ENCODE data around the gene KDM6A. TPM values are rescaled to one million over a fixed set of nuclear protein-coding genes. Genes with fewer than 3 reads are reported as not detected.
"Not testable (repeated sequence)": the region's sequence is repeated elsewhere in the genome, so short reads cannot be mapped to it uniquely, and the experiment has no call there.

The KDM6A gene
- polyA plus RNA-seq, 3 donors from 2014 or later, result 8.1 to 24.8 (median 14.5) TPM

DNA sequence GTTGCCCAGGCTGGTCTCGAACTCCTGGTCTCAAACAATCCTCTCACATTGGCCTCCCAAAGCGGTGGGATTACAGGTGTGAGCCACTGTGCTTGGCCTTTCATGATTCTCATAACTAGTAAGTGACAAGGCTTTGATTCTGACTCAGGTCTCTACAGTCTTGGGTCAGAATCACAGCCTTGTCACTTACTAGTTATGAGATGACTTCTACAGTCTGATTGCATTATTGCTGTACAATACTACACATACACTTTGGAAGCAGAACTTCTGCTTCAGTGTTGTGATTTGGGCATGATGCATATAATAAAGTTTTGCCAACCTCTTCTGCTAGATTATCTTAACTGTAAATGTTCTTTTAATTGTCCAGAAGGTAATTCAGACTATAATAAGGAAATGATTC, 123.3 kb downstream of the KDM6A start:
- peak overlapping the region in 3 of 5 donors; percentile 2 to 13 (median 11) for H3K4me3 Mint-ChIP-seq
- peaks cover 68 to 94% of the 10 kb centered on the region in 2 donors for H3K4me1 Mint-ChIP-seq

GRCh38 chrX:44997282-44997812, 124.4 kb downstream of the KDM6A start:
- H3K9me3 Mint-ChIP-seq, result no peaks in the 10 kb centered on the region
- H3K27me3 Mint-ChIP-seq (ENCODE audit: low read depth in 3 of 3), result peaks cover 0 to 9% (median 0%) of the 10 kb centered on the region in 3 donors
- peaks cover 69 to 96% of the 10 kb centered on the region in 2 donors for H3K4me1 Mint-ChIP-seq
- peaks cover 0 to 4% (median 3%) of the 10 kb centered on the region in 3 donors for H3K36me3 Mint-ChIP-seq
- H3K4me3 Mint-ChIP-seq, result peak overlapping the region; percentile 9 to 59 (median 50)
- DNase-seq, result no peak
- H3K27ac Mint-ChIP-seq, result peak overlapping the region; percentile 6 to 79 (median 46)

More for the DNA sequence above, 123.3 kb downstream of the KDM6A start:
- Mint-ChIP-seq H3K9me3 (no peaks in the 10 kb centered on the region), H3K27me3 (ENCODE audit: low read depth in 3 of 3) (peaks cover 0 to 8% (median 1%) of the 10 kb centered on the region in 3 donors), H3K27ac (peak overlapping the region in 3 of 6 donors; percentile 10 to 54 (median 15)), H3K36me3 (peaks cover 0 to 4% (median 3%) of the 10 kb centered on the region in 3 donors)
- no peak for DNase-seq

GRCh38 chrX:44997888-44998287, 124.9 kb downstream of the KDM6A start:
- Mint-ChIP-seq H3K27me3 (ENCODE audit: low read depth in 3 of 3) (peaks cover 0 to 9% (median 0%) of the 10 kb centered on the region in 3 donors), H3K36me3 (peaks cover 0 to 4% (median 3%) of the 10 kb centered on the region in 3 donors), H3K4me3 (peak overlapping the region; percentile 9 to 59 (median 50)), H3K27ac (peak overlapping the region; percentile 6 to 79 (median 46)), H3K9me3 (no peaks in the 10 kb centered on the region), H3K4me1 (peaks cover 69 to 97% of the 10 kb centered on the region in 2 donors)
- DNase-seq, result no peak

GRCh38 chrX:44999237-44999636, 126.2 kb downstream of the KDM6A start:
- Mint-ChIP-seq H3K4me3 (peak overlapping the region in 2 of 5 donors; percentile 1 to 46), H3K27ac (peak overlapping the region in 5 of 6 donors; percentile 19 to 56 (median 32)), H3K4me1 (peaks cover 73 to 97% of the 10 kb centered on the region in 2 donors)
- H3K36me3 Mint-ChIP-seq; H3K9me3 Mint-ChIP-seq; DNase-seq; H3K27me3 Mint-ChIP-seq (ENCODE audit: low read depth in 3 of 3): not testable (repeated sequence)

GRCh38 chrX:44999872-45000271, 126.9 kb downstream of the KDM6A start:
- H3K4me3 Mint-ChIP-seq; H3K36me3 Mint-ChIP-seq; H3K27me3 Mint-ChIP-seq (ENCODE audit: low read depth in 3 of 3); H3K9me3 Mint-ChIP-seq; DNase-seq: not testable (repeated sequence)
- Mint-ChIP-seq H3K27ac (peak overlapping the region in 4 of 6 donors; percentile 19 to 48 (median 32)), H3K4me1 (peaks cover 74 to 97% of the 10 kb centered on the region in 2 donors)

- H3K4me3 Mint-ChIP-seq, result peak overlapping the region in 4 of 5 donors; percentile 69 to 84 (median 74)
These were observed 128.1 kb downstream of the KDM6A start for GRCh38 chrX:45001048-45001447.

DNA sequence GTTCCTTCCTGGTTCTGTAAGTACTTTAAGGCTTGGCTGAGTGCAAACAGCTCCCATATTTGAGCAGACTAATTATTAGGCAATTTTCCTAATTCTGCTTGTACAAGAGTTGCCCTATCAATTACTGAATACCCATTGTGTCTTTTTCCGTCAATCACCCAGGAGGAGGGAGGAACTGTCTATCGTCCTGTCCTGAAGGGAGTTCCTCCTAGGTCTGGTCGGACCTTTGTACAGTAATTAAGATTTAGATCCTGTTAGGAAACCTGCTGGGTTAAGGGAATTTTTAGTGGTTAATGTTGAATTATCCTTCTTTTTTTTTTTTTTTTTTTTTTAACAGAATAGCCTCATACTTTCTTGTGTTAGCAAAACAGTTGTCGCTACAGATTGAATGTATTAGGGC, 130.1 kb downstream of the KDM6A start:
- H3K36me3 Mint-ChIP-seq, result peaks cover 0 to 5% (median 4%) of the 10 kb centered on the region in 3 donors
- peaks cover 73 to 94% of the 10 kb centered on the region in 2 donors for H3K4me1 Mint-ChIP-seq
- DNase-seq, result no peak
- H3K4me3 Mint-ChIP-seq, result no peak overlapping the region
- H3K9me3 Mint-ChIP-seq, result no peaks in the 10 kb centered on the region
- no peak overlapping the region for H3K27ac Mint-ChIP-seq
- H3K27me3 Mint-ChIP-seq (ENCODE audit: low read depth in 3 of 3), result peaks cover 0 to 6% (median 4%) of the 10 kb centered on the region in 3 donors

More at GRCh38 chrX:45001048-45001447, 128.1 kb downstream of the KDM6A start:
- H3K27ac Mint-ChIP-seq, result peak overlapping the region; percentile 24 to 87 (median 72)
- H3K4me1 Mint-ChIP-seq, result peaks cover 75 to 92% of the 10 kb centered on the region in 2 donors
- H3K27me3 Mint-ChIP-seq (ENCODE audit: low read depth in 3 of 3), result peaks cover 0 to 7% (median 0%) of the 10 kb centered on the region in 3 donors
- no peak for DNase-seq
- H3K36me3 Mint-ChIP-seq, result no peaks in the 10 kb centered on the region
- no peaks in the 10 kb centered on the region for H3K9me3 Mint-ChIP-seq

DNA sequence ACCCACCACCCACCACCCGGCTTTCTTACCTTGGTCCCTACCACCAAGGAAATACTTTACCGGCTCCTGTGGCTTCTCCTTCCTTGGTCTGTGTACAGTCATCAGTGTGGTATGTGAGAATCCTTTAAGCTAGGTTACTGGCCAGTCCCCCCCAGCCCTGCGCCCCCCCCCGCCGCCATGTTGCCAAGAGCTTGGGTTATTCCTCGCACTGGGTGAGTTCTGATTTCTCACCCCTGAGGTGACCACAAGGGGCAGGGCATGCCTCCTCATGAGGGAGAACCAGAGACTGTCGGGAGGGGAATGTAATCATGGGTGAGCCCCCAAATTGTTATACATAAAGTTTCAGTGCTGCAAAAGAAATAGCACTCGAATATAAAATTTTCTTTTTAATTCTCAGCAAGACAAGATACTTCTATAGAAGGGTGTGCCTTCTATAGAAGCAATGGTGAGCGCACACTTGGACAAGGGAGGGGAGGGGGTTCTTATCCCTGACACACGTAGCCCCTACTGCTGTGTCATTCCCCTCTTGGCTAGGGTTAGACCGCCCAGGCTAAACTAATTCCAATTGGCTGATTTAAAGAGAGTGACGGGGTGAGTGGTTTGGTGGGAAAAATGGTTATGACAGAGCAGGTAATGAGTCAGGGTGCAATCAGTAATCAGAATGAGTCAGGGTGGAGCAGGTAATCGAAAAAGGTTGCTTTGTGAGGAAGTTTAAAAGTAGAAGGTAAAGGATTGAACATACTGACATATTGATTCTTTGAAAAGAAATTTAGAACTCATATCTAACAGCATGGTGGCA, 133.2 kb downstream of the KDM6A start:
- Mint-ChIP-seq H3K4me3 (peak overlapping the region in 3 of 5 donors; percentile 1 to 29 (median 15)), H3K9me3 (no peaks in the 10 kb centered on the region), H3K27ac (peak overlapping the region in 1 of 6 donors; percentile 6), H3K4me1 (peaks cover 61 to 94% of the 10 kb centered on the region in 2 donors), H3K36me3 (peaks cover 0 to 5% (median 4%) of the 10 kb centered on the region in 3 donors), H3K27me3 (ENCODE audit: low read depth in 3 of 3) (peaks cover 0 to 6% (median 4%) of the 10 kb centered on the region in 3 donors)
- DNase-seq, result no peak

GRCh38 chrX:45007598-45007997, 134.6 kb downstream of the KDM6A start:
- DNase-seq, result no peak
- peaks cover 0 to 6% (median 2%) of the 10 kb centered on the region in 3 donors for H3K27me3 Mint-ChIP-seq (ENCODE audit: low read depth in 3 of 3)
- H3K4me1 Mint-ChIP-seq, result peaks cover 56 to 85% of the 10 kb centered on the region in 2 donors
- H3K4me3 Mint-ChIP-seq, result peak overlapping the region in 2 of 5 donors; percentile 35 to 38
- peak overlapping the region in 5 of 6 donors; percentile 2 to 67 (median 34) for H3K27ac Mint-ChIP-seq
- H3K9me3 Mint-ChIP-seq, result no peaks in the 10 kb centered on the region
- peaks cover 0 to 5% (median 4%) of the 10 kb centered on the region in 3 donors for H3K36me3 Mint-ChIP-seq

- Mint-ChIP-seq H3K27ac (no peak overlapping the region), H3K4me1 (peaks cover 59 to 85% of the 10 kb centered on the region in 2 donors), H3K27me3 (ENCODE audit: low read depth in 3 of 3) (peaks cover 0 to 6% (median 2%) of the 10 kb centered on the region in 3 donors), H3K36me3 (peaks cover 0 to 5% (median 4%) of the 10 kb centered on the region in 3 donors), H3K9me3 (no peaks in the 10 kb centered on the region), H3K4me3 (no peak overlapping the region)
- DNase-seq, result no peak
These were observed 136.5 kb downstream of the KDM6A start for GRCh38 chrX:45009371-45010000.

DNA sequence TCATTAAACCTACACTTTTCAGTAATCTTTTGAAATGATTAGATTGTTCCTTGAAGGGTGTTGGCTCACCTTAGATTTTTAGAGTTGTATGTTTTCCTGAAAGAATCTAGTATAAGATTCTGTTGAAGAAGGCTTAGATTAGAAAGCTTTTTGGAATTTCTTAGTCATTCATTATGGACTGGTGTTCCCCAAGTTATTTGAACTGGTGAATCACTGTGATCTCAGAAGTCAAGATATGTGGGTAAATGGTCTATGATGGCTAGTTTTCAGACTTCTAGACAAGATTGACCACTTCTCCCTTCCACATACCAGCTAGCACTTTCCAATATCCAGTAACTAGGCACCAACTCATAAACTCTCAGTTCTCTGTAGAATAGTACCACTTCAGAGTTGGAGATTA, 138.1 kb downstream of the KDM6A start:
- H3K36me3 Mint-ChIP-seq, result peaks cover 0 to 5% (median 4%) of the 10 kb centered on the region in 3 donors
- DNase-seq, result no peak

GRCh38 chrX:45011597-45011996, 138.6 kb downstream of the KDM6A start:
- Mint-ChIP-seq H3K4me1 (peaks cover 54 to 88% of the 10 kb centered on the region in 2 donors), H3K4me3 (no peak overlapping the region), H3K27me3 (ENCODE audit: low read depth in 3 of 3) (peaks cover 0 to 3% (median 2%) of the 10 kb centered on the region in 3 donors), H3K36me3 (peaks cover 0 to under 1% (median under 1%) of the 10 kb centered on the region in 3 donors), H3K27ac (no peak overlapping the region), H3K9me3 (no peaks in the 10 kb centered on the region)
- DNase-seq, result no peak

More for the DNA sequence above, 138.1 kb downstream of the KDM6A start:
- peaks cover 59 to 90% of the 10 kb centered on the region in 2 donors for H3K4me1 Mint-ChIP-seq
- no peaks in the 10 kb centered on the region for H3K9me3 Mint-ChIP-seq
- peak overlapping the region in 1 of 6 donors; percentile 40 for H3K27ac Mint-ChIP-seq
- peaks cover 0 to 6% (median 2%) of the 10 kb centered on the region in 3 donors for H3K27me3 Mint-ChIP-seq (ENCODE audit: low read depth in 3 of 3)
- H3K4me3 Mint-ChIP-seq, result no peak overlapping the region

DNA sequence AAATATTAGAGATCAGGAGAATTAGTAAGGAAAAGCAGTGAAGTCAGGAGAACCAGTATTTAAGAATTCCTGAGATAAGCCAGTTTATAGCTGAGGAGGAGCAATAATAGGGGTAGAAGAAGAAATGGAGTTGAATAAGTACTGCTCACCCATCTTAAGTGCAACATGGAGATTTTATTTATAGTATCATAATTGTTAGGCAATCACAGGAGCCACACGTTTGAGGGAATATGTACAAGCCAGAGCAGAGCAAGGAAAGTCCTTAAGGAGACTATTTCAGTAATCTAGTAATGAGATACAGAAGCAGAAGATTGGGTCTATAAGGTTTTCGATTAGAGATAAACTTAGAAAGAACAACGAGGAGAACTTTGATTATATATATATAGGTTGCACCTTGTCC, 145.0 kb downstream of the KDM6A start:
- H3K36me3 Mint-ChIP-seq, result no peaks in the 10 kb centered on the region
- H3K27me3 Mint-ChIP-seq (ENCODE audit: low read depth in 3 of 3), result peaks cover 0 to 2% (median 2%) of the 10 kb centered on the region in 3 donors
- no peak overlapping the region for H3K27ac Mint-ChIP-seq
- no peak overlapping the region for H3K4me3 Mint-ChIP-seq
- H3K9me3 Mint-ChIP-seq, result no peaks in the 10 kb centered on the region
- no peak for DNase-seq
- peaks cover 54 to 85% of the 10 kb centered on the region in 2 donors for H3K4me1 Mint-ChIP-seq

Data from immature natural killer cell (primary cell).